ENCODE measurements around the gene GALNT13. TPM values are rescaled to one million over a fixed set of nuclear protein-coding genes. Genes with fewer than 3 reads are reported as not detected.

GALNT13 gene
- total and polyA plus RNA-seq, 4 donors, result not detected

- H3K4me3 ChIP-seq (ENCODE audit: low read depth in 1 of 3, low read length in 3 of 3), result no peak overlapping the region
- 69% methylated on average over 1 of the region's 1 CpG for WGBS
- H3K27ac ChIP-seq (ENCODE audit: low read depth in 1 of 2, low read length in 2 of 2), result no peak overlapping the region
- H3K9me3 ChIP-seq (ENCODE audit: control insufficient read depth in 4 of 4, low read length in 3 of 4), result no peaks in the 10 kb centered on the region
- no peak overlapping the region for H3K9ac ChIP-seq (ENCODE audit: low read depth in 1 of 2, low read length in 2 of 2)
- no peaks in the 10 kb centered on the region for H3K36me3 ChIP-seq (ENCODE audit: control insufficient read depth in 4 of 4, insufficient read depth in 3 of 4, low read depth in 1 of 4, low read length in 3 of 4)
- no peaks in the 10 kb centered on the region for H3K4me1 ChIP-seq (ENCODE audit: control insufficient read depth in 4 of 4, insufficient read depth in 4 of 4, low read length in 3 of 4)
- H3K27me3 ChIP-seq (ENCODE audit: control insufficient read depth in 4 of 4, insufficient read depth in 4 of 4, low read length in 3 of 4), result no peaks in the 10 kb centered on the region
- TF ChIP-seq FOXA2 (IDR thresholded peaks at IDR 0.05) (no peak), ZBTB33 (IDR thresholded peaks at IDR 0.05) (no peak), HNF4G (IDR thresholded peaks at IDR 0.05) (no peak), JUND (IDR thresholded peaks at IDR 0.05) (no peak), NR2F2 (IDR thresholded peaks at IDR 0.05) (no peak)
- DNase-seq (ENCODE audit: low spot score), result no peak
These were observed 464.5 kb downstream of the GALNT13 start for GRCh38 chr2:154336201-154336600.

- Histone ChIP-seq H3K27ac (ENCODE audit: low read depth in 1 of 2, low read length in 2 of 2) (no peak overlapping the region), H3K9ac (ENCODE audit: low read depth in 1 of 2, low read length in 2 of 2) (no peak overlapping the region), H3K36me3 (ENCODE audit: control insufficient read depth in 4 of 4, insufficient read depth in 3 of 4, low read depth in 1 of 4, low read length in 3 of 4) (no peaks in the 10 kb centered on the region), H3K4me1 (ENCODE audit: control insufficient read depth in 4 of 4, insufficient read depth in 4 of 4, low read length in 3 of 4) (no peaks in the 10 kb centered on the region), H3K27me3 (ENCODE audit: control insufficient read depth in 4 of 4, insufficient read depth in 4 of 4, low read length in 3 of 4) (no peaks in the 10 kb centered on the region), H3K9me3 (ENCODE audit: control insufficient read depth in 4 of 4, low read length in 3 of 4) (no peaks in the 10 kb centered on the region), H3K4me3 (ENCODE audit: low read depth in 1 of 3, low read length in 3 of 3) (no peak overlapping the region)
- TF ChIP-seq EGR1 (IDR thresholded peaks at IDR 0.05; ENCODE audit: low read depth in 2 of 2) (no peak), MAX (IDR thresholded peaks at IDR 0.05) (no peak), RAD21 (IDR thresholded peaks at IDR 0.05) (no peak), RXRA (IDR thresholded peaks at IDR 0.05) (no peak), FOXA2 (IDR thresholded peaks at IDR 0.05) (no peak), TAF1 (conservative IDR thresholded peaks at IDR 0.05) (no peak), NR2F2 (IDR thresholded peaks at IDR 0.05) (no peak), HNF4A (conservative IDR thresholded peaks at IDR 0.05) (no peak), ATF3 (IDR thresholded peaks at IDR 0.05) (no peak), ZBTB33 (IDR thresholded peaks at IDR 0.05) (no peak), GABPA (IDR thresholded peaks at IDR 0.05 in 1 of 2, conservative IDR thresholded peaks at IDR 0.05 in 1 of 2) (no peak), FOXA1 (IDR thresholded peaks at IDR 0.05) (no peak), HNF4G (IDR thresholded peaks at IDR 0.05) (no peak)
- 47% methylated on average over 3 of the region's 3 CpGs for WGBS
- DNase-seq (ENCODE audit: low spot score), result no peak
These were observed 466.7 kb downstream of the GALNT13 start for GRCh38 chr2:154338352-154338967.

- no peak for DNase-seq (ENCODE audit: low spot score)
- TF ChIP-seq GABPA (IDR thresholded peaks at IDR 0.05 in 1 of 2, conservative IDR thresholded peaks at IDR 0.05 in 1 of 2) (no peak), MAX (IDR thresholded peaks at IDR 0.05) (no peak), ZBTB33 (IDR thresholded peaks at IDR 0.05) (no peak), TAF1 (conservative IDR thresholded peaks at IDR 0.05) (no peak), REST (IDR thresholded peaks at IDR 0.05) (no peak), HNF4G (IDR thresholded peaks at IDR 0.05) (no peak), RAD21 (IDR thresholded peaks at IDR 0.05) (no peak), JUND (IDR thresholded peaks at IDR 0.05) (no peak), YY1 (IDR thresholded peaks at IDR 0.05) (no peak)
- Histone ChIP-seq H3K27me3 (ENCODE audit: control insufficient read depth in 4 of 4, insufficient read depth in 4 of 4, low read length in 3 of 4) (no peaks in the 10 kb centered on the region), H3K36me3 (ENCODE audit: control insufficient read depth in 4 of 4, insufficient read depth in 3 of 4, low read depth in 1 of 4, low read length in 3 of 4) (no peaks in the 10 kb centered on the region), H3K27ac (ENCODE audit: low read depth in 1 of 2, low read length in 2 of 2) (no peak overlapping the region), H3K4me3 (ENCODE audit: low read depth in 1 of 3, low read length in 3 of 3) (no peak overlapping the region), H3K9me3 (ENCODE audit: control insufficient read depth in 4 of 4, low read length in 3 of 4) (no peaks in the 10 kb centered on the region), H3K9ac (ENCODE audit: low read depth in 1 of 2, low read length in 2 of 2) (no peak overlapping the region), H3K4me1 (ENCODE audit: control insufficient read depth in 4 of 4, insufficient read depth in 4 of 4, low read length in 3 of 4) (no peaks in the 10 kb centered on the region)
These were observed 471.6 kb downstream of the GALNT13 start for GRCh38 chr2:154343282-154343681.

Data from liver (tissue), 9 donors.